Type B pancreatic cell (in vitro differentiated cells): ENCODE measurements around the gene TSGA10. TPM values are rescaled to one million over a fixed set of nuclear protein-coding genes. Genes with fewer than 3 reads are reported as not detected.

Experiments used
- DNase-seq: peaks from one replicate; pipeline ENCODE4 v3.0.0; 2021; ENCODE audit warnings: mixed read lengths; ENCODE audit not compliant: unreplicated experiment; ENCODE audit errors: extremely low spot score
- H3K27ac Mint-ChIP-seq: 2 replicates; pipeline ENCODE4 v1.8.0; 2021; ENCODE audit warnings: mild to moderate bottlenecking, mixed read lengths
- H3K27me3 Mint-ChIP-seq: 2 replicates; pipeline ENCODE4 v1.8.0; 2021; ENCODE audit warnings: mixed read lengths
- H3K36me3 Mint-ChIP-seq: 2 replicates; pipeline ENCODE4 v1.8.0; 2021; ENCODE audit warnings: mixed read lengths
- H3K4me1 Mint-ChIP-seq: one replicate; pipeline ENCODE4 v1.8.0; 2021; ENCODE audit warnings: mixed read lengths; ENCODE audit not compliant: unreplicated experiment
- H3K4me3 Mint-ChIP-seq: 2 replicates; pipeline ENCODE4 v1.8.0; 2021; ENCODE audit warnings: mild to moderate bottlenecking, mixed read lengths
- H3K9me3 Mint-ChIP-seq: 2 replicates; pipeline ENCODE4 v1.8.0; 2021; ENCODE audit warnings: mixed read lengths
- CTCF ChIP-seq: fragments of 200-600 bp; sonication (generic); conservative IDR thresholded peaks from 2 replicates; pipeline ENCODE4 v1.5.0; 2021; ENCODE audit warnings: antibody characterized with exemption, mild to moderate bottlenecking
- total RNA-seq: library from RNA; stranded (reverse); gene quantifications from 2 replicates; pipeline ENCODE4 v1.2.1, GENCODE V29; 2021; ENCODE audit warnings: low replicate concordance

The TSGA10 gene
- total RNA-seq, 1 donor from 2014 or later, result 7.4 TPM

- H3K4me1 Mint-ChIP-seq, result peaks cover 11% of the 10 kb centered on the region
- no peaks in the 10 kb centered on the region for H3K36me3 Mint-ChIP-seq
- no peak for DNase-seq
- no peak overlapping the region for H3K4me3 Mint-ChIP-seq
- no peak for TF ChIP-seq CTCF
- no peak overlapping the region for H3K27ac Mint-ChIP-seq
- peaks cover 35% of the 10 kb centered on the region for H3K27me3 Mint-ChIP-seq
- no peaks in the 10 kb centered on the region for H3K9me3 Mint-ChIP-seq
Measured at GRCh38 chr2:98952966-98953365, 201.8 kb downstream of the TSGA10 start.

- Mint-ChIP-seq H3K4me3 (no peak overlapping the region), H3K36me3 (no peaks in the 10 kb centered on the region), H3K27ac (no peak overlapping the region), H3K9me3 (no peaks in the 10 kb centered on the region), H3K4me1 (peaks cover 11% of the 10 kb centered on the region), H3K27me3 (peaks cover 24% of the 10 kb centered on the region)
- no peak for TF ChIP-seq CTCF
- DNase-seq, result no peak
Measured at GRCh38 chr2:98948956-98949739, 205.6 kb downstream of the TSGA10 start.

- no peak for TF ChIP-seq CTCF
- Mint-ChIP-seq H3K4me3 (no peak overlapping the region), H3K27ac (no peak overlapping the region), H3K36me3 (no peaks in the 10 kb centered on the region), H3K4me1 (peaks cover 11% of the 10 kb centered on the region), H3K27me3 (peaks cover 16% of the 10 kb centered on the region), H3K9me3 (no peaks in the 10 kb centered on the region)
- no peak for DNase-seq
Measured at GRCh38 chr2:98947554-98947953, 207.2 kb downstream of the TSGA10 start.

Other genes with a start within 250 kb of the TSGA10 start
- 6.2 and 9.6 TPM in 2 replicates for gene CRACDL, start 218.7 kb downstream of the TSGA10 start, total RNA-seq
- 5.6 and 8.2 TPM in 2 replicates for gene C2orf15, start 13.2 kb downstream of the TSGA10 start, total RNA-seq
- 5.0 and 5.3 TPM in 2 replicates for gene LIPT1, start within 50 bp of the TSGA10 start, total RNA-seq
- gene MITD1, start 26.1 kb upstream of the TSGA10 start, total RNA-seq, result 27.8 and 30.0 TPM in 2 replicates
- gene MRPL30, start 26.2 kb upstream of the TSGA10 start, total RNA-seq, result 25.1 and 38.4 TPM in 2 replicates
- gene LYG2, start 100.7 kb upstream of the TSGA10 start, total RNA-seq, result not detected in 2 replicates
- 1.6 and 2.1 TPM in 2 replicates for gene LYG1, start 146.3 kb upstream of the TSGA10 start, total RNA-seq
- 27.6 and 29.1 TPM in 2 replicates for gene TXNDC9, start 181.4 kb upstream of the TSGA10 start, total RNA-seq
- gene EIF5B, start 182.4 kb upstream of the TSGA10 start, total RNA-seq, result 44.2 and 44.8 TPM in 2 replicates